Thoracic aorta (tissue), 2 donors: Measurements from ENCODE around the gene RLF. TPM values are rescaled to one million over a fixed set of nuclear protein-coding genes. Genes with fewer than 3 reads are reported as not detected.

Experiments used
- ATAC-seq: fragments of 150-250 bp; one replicate; pipeline ENCODE4 v1.8.0; 2017; ENCODE audit warnings: low read depth; ENCODE audit not compliant: insufficient number of reproducible peaks, low FRiP score
- DNase-seq: peaks from one replicate; pipeline ENCODE4 v3.0.0-alpha.2; 2020; ENCODE audit warnings: low spot score
- H3K27ac ChIP-seq, 2 donors: fragments of 200-600 bp; sonication (generic); 1 replicate in 1 of 2; 2 replicates in 1 of 2; pipeline ENCODE4 v1.5.1; 2016; ENCODE audit warnings: mild to moderate bottlenecking in 2 of 2, moderate library complexity in 2 of 2
- H3K27me3 ChIP-seq: fragments of 200-600 bp; sonication (generic); replicated peaks from 2 replicates; pipeline ENCODE4 v1.6.0; 2016; ENCODE audit warnings: mild to moderate bottlenecking; ENCODE audit not compliant: insufficient read depth
- H3K36me3 ChIP-seq: fragments of 200-600 bp; sonication (generic); one replicate; pipeline ENCODE4 v1.5.1; 2016
- H3K4me1 ChIP-seq, 2 donors: fragments of 200-600 bp; sonication (generic); 1 replicate in 1 of 2; 2 replicates in 1 of 2; pipeline versions ENCODE4 v1.5.1 to v1.6.0; 2016; ENCODE audit warnings: low read depth in 2 of 2, mild to moderate bottlenecking in 1 of 2; ENCODE audit not compliant: control insufficient read depth in 1 of 2
- H3K4me3 ChIP-seq: fragments of 200-600 bp; sonication (generic); 2 replicates; pipeline ENCODE4 v1.5.1; 2016; ENCODE audit warnings: mild to moderate bottlenecking
- H3K9me3 ChIP-seq: fragments of 200-600 bp; sonication (generic); 2 replicates; pipeline ENCODE4 v1.5.1; 2016
- total RNA-seq, 2 donors: library from RNA; depleted of rRNA; stranded (reverse); fragments of >200 nt; gene quantifications; one replicate each; pipeline versions ENCODE4 v1.1.0 to v1.2.3, GENCODE V29; 2016
- TF ChIP-seq, protein P1 (sequence below): fragments of 200-600 bp; sonication (generic); IDR thresholded peaks from one replicate; pipeline ENCODE4 v1.5.1; 2019; ENCODE audit warnings: antibody characterized with exemption

Gene RLF
- total RNA-seq, 2 donors from 2014 or later = 15.7 to 22.5 TPM

DNA sequence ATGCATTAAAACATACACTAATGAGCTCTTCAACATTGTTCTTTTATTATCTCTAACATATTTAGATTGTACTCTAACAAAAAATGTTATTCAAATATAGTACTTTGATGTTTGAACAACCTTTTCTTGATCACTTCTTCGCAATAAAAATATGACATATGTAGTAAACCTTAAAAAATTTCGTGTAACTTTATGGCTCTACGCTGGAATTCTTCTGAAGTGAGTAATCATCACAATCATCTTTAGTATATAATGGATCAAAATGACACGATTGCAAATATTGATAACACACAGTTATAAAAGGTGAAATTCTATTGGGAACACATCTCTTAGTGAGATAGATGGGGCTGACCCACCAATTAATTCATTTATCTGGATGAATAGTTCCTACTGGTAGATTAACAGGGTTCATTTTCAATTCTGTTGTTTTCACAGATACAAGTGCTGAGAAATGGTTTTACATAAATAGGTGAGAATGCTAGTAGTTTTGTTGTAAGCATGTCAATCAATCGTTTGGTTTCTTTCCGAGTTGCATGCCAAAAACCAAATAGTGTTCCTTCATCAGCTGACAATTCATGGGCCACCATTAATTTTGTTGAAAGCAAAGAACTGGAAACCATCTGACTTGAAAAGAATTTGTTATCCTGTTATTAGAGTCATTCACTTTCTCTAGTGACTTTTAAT lies 95.4 kb downstream of the RLF start:
- H3K4me1 ChIP-seq = peaks cover 24 to 40% of the 10 kb centered on the region in 2 donors
- DNase-seq = no peak

DNA sequence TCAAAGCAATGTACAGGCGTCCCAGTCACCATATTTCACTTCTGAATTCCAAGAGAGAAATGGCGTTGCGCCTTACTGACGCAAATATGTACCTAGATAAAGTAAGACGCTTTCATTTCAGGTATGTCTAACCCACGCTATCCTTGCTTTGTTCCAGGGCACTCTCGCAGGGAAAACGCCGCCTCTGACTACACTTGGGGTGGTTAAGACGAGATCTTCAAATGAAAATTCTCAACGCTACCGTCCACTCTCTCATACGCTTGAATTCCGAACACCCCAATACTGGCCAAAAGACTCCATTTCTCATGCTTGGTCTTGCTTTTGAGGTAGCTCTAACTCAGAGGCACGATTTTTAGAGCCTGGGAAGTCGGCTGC lies 96.1 kb downstream of the RLF start:
- DNase-seq = no peak
- Histone ChIP-seq H3K4me1 (peaks cover 31 to 47% of the 10 kb centered on the region in 2 donors), H3K27me3 (no peaks in the 10 kb centered on the region)

More for the DNA sequence above, 95.4 kb downstream of the RLF start:
- H3K36me3 ChIP-seq = peaks cover 5% of the 10 kb centered on the region
- no peaks in the 10 kb centered on the region for H3K27me3 ChIP-seq
- H3K9me3 ChIP-seq = no peaks in the 10 kb centered on the region
- H3K4me3 ChIP-seq = peak overlapping the region; percentile 98
- TF ChIP-seq, protein P1, sequence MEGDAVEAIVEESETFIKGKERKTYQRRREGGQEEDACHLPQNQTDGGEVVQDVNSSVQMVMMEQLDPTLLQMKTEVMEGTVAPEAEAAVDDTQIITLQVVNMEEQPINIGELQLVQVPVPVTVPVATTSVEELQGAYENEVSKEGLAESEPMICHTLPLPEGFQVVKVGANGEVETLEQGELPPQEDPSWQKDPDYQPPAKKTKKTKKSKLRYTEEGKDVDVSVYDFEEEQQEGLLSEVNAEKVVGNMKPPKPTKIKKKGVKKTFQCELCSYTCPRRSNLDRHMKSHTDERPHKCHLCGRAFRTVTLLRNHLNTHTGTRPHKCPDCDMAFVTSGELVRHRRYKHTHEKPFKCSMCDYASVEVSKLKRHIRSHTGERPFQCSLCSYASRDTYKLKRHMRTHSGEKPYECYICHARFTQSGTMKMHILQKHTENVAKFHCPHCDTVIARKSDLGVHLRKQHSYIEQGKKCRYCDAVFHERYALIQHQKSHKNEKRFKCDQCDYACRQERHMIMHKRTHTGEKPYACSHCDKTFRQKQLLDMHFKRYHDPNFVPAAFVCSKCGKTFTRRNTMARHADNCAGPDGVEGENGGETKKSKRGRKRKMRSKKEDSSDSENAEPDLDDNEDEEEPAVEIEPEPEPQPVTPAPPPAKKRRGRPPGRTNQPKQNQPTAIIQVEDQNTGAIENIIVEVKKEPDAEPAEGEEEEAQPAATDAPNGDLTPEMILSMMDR = no peak
- peak overlapping the region in 1 of 2 donors; percentile 95 for H3K27ac ChIP-seq
- no peak for ATAC-seq

DNA sequence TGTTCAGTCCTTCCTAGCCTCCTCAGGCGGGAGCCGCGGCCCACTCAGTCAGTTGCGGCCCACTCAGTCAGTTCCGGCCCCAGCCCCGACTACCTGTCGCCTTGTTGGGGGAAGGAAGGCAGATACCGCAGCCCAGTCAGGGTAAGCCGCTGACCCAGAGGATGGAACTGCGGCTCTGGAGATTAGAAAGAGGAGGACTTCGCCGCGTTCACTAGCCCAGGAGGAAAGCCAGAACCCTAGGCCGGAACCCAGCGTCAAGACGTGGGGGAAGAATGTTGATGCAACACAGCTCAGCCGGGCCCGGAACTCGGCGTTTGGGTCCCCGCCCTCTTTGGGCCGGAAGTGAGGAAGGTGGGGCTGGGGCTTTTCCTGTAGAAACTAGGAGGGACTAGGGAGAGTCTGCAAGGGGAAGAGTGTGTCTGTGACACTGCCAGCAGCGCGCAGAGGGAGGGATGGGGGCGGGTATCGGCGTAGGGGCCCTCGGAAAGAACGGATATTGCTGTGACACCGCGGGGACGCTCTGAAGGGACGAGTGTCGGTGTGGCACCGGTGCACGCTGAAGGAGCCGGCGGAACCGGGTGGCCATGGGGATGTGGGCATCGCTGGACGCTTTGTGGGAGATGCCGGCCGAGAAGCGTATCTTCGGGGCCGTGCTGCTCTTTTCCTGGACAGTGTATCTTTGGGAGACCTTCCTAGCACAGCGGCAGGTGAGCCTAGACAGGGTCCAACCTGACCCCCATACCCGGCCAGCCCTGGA lies 96.7 kb downstream of the RLF start, which contains the start of gene ZMPSTE24:
Gene ZMPSTE24, plus strand, starts transcription at position 549 of the 757 bp plus-strand sequence. Its CDS starts 36 bp downstream, at position 585.
- Histone ChIP-seq H3K36me3 (peaks cover 8% of the 10 kb centered on the region), H3K27me3 (no peaks in the 10 kb centered on the region), H3K9me3 (no peaks in the 10 kb centered on the region), H3K27ac (peak within 1 kb of the TSS; percentile 95 to 98), H3K4me1 (peaks cover 36 to 53% of the 10 kb centered on the region in 2 donors), H3K4me3 (peak within 1 kb of the TSS; percentile 98)
- DNase-seq = peak; percentile 86
- TF ChIP-seq, protein P1 = no peak
- ATAC-seq = peak; percentile 99

More for the DNA sequence above, 96.1 kb downstream of the RLF start:
- Histone ChIP-seq H3K36me3 (peaks cover 8% of the 10 kb centered on the region), H3K27ac (peak overlapping the region; percentile 95 to 98), H3K9me3 (no peaks in the 10 kb centered on the region), H3K4me3 (peak overlapping the region; percentile 98)
- no peak for ATAC-seq
- TF ChIP-seq, protein P1 = no peak

DNA sequence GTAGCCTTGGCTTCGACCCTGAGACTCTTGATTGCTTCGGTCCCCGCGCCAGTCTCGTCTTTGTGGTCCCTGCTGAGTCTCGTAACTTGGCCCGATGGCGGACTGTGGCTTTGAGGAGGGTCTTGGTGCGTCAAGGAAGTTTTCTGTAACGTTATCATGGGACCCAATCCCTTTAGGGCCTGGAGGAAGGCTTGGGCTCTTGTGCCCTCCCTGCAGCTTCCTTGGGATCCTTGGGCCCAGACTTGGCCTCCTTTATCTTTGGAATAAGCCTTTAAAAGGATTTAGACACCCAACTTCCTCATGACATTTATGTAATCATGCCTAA lies 97.2 kb downstream of the RLF start:
- Histone ChIP-seq H3K9me3 (no peaks in the 10 kb centered on the region), H3K4me1 (peaks cover 39 to 58% of the 10 kb centered on the region in 2 donors), H3K27ac (peak overlapping the region; percentile 95 to 98), H3K27me3 (no peaks in the 10 kb centered on the region), H3K4me3 (peak overlapping the region; percentile 98), H3K36me3 (peaks cover 8% of the 10 kb centered on the region)
- no peak for DNase-seq
- TF ChIP-seq, protein P1 = no peak
- ATAC-seq = no peak

DNA sequence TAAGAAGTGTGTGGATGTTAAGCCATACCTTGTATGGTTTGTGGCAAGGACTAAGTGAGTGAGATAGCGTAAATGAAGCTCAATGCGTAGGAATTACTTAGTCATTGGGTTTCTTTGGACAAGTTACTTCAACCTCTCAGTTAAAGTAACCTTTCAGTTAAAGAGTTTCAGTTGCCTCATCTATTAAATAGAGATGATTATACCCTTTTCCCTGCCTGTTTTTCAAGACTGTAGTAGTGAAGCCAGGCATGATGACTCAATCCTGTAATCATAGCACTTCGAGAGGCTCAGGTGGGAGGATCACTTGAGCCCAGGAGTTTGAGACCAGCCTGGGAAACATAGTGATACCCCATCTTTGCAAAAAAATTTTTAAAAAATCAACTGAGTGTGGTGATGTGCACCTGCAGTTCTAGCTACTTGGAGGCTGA lies 103.2 kb downstream of the RLF start:
- Histone ChIP-seq H3K9me3 (no peaks in the 10 kb centered on the region), H3K4me3 (peak overlapping the region; percentile 45), H3K27ac (peak overlapping the region; percentile 86 to 94), H3K36me3 (peaks cover 10% of the 10 kb centered on the region), H3K27me3 (no peaks in the 10 kb centered on the region), H3K4me1 (peaks cover 48 to 94% of the 10 kb centered on the region in 2 donors)
- TF ChIP-seq, protein P1 = no peak
- ATAC-seq = peak; percentile 45
- DNase-seq = no peak
